GM21529 (cell line): ENCODE data around the gene ASTN2.
"Not testable (repeated sequence)": the region's sequence is repeated elsewhere in the genome, so short reads cannot be mapped to it uniquely, and the experiment has no call there.

Experiments
- ATAC-seq: cut with Tn5 transposase; IDR thresholded peaks from one replicate; pipeline ENCODE4 v1.9.1; 2021; ENCODE audit not compliant: unreplicated experiment

Gene ASTN2

GRCh38 chr9:116935149-116935897 is 479.5 kb downstream of the ASTN2 start:
- peak; percentile 61 for ATAC-seq

DNA sequence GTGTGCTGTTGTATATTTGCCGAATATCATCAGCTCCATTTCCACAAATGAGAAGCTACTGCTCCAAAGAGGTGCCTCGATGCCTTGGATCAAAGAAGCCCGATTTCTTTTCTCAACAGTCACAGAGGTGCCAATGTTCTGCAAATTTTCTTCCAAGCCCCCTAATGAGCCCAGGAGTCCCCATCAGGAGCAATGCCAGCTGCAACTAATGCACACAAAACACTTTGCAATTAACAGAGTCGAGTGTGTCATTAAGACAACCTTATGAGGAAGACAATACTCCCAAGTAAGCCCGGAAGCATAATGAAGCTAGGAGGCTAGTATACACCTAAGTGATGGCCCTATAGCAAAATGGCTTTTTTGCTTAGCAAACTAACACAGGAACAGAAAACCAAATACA is 480.7 kb downstream of the ASTN2 start:
- ATAC-seq, result no peak

DNA sequence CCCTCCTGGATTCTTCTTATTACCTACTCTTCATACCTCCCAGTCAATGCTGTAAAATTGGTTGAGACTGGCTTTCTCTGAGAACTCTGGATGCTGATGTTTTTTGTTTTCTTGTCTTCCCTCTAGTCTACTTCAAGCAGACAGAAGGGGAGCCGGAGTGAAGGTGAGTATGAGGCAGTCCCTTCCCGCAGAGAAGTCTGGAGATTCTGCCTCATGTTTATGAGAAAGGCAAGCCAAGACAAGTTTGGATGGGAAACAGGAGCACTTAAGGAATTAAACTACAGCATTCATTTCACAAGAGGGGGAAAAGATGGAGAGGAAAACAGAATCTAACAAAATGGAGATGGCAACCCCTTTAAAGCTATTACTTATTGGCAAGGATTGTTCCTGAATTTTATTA is 481.6 kb downstream of the ASTN2 start:
- no peak for ATAC-seq

DNA sequence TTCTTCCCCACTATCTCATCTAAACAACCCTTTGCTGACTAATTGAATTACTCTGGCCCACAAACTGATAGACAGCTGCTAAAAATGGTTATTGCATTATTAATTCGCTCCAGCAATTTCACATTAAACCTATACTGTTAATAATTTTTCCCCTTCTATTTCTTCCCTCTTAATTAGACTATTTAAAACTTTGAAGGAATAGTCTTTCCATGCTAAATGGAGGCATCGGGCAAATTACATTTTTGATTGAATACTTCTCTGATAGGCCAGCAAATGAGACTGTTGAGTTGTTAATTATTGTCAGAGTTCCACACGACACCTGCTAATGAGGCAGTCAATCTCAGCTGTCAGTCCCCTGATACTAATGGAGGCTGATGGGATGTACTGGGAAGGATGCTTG is 485.2 kb downstream of the ASTN2 start:
- ATAC-seq, result no peak

DNA sequence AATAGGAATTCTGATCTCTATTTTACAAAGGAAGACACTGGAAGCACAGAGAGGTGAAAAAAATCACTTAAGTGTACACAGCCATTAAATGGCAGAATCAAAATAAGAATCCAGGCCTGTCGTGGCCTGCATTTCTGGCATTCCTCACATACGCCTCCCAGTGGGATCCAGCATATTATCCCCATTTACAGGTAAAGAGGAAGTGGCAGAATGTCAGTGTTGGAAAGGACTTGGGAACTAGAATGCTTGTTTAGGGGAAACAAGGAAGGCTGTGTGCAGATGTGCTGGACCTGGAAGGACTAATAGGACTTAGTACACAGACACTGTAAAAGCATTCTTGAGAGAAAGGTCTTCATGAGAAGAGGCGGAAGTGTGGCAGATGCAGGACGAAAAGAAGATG is 486.0 kb downstream of the ASTN2 start:
- ATAC-seq, result no peak

GRCh38 chr9:116928289-116928688 is 486.6 kb downstream of the ASTN2 start:
- no peak for ATAC-seq

DNA sequence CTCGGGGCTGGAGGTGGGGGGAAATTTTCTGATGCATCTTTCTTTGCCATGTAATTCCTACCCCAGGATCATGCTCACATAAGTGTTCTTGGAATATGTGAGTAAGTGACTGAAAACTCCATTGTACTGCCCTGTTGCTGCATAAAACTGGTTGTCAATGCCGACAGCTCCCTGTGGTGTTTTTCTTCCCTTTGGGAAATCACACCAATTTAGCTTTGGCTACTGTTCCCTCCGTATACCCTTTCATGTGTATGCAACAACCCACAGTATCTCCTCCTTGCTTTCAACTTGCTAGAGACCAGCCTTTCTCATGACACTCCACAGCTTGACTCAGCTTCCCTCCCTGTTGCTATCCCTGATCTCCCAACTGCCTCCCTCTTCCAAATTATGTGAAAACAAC is 487.1 kb downstream of the ASTN2 start:
- no peak for ATAC-seq

DNA sequence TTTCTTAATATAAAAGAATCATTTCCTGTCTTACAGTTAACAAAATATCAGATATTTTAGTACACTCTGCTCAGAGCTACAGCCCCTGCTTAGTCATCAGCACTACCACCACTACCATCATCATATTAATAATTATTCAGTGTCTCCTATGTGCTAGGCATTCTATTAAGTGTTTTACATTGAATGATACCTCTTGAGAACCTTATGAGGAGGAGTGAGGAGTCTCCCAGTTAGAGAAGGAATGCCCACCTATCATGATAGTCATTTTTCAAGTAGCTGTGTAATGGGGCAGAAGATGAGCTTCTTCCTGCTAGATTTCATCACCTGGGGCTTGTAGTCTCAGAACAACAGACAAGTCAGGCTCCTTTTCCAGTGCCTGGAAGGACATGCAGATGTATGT is 489.7 kb downstream of the ASTN2 start:
- no peak for ATAC-seq

GRCh38 chr9:116924462-116925110 is 490.3 kb downstream of the ASTN2 start:
- ATAC-seq, result no peak

DNA sequence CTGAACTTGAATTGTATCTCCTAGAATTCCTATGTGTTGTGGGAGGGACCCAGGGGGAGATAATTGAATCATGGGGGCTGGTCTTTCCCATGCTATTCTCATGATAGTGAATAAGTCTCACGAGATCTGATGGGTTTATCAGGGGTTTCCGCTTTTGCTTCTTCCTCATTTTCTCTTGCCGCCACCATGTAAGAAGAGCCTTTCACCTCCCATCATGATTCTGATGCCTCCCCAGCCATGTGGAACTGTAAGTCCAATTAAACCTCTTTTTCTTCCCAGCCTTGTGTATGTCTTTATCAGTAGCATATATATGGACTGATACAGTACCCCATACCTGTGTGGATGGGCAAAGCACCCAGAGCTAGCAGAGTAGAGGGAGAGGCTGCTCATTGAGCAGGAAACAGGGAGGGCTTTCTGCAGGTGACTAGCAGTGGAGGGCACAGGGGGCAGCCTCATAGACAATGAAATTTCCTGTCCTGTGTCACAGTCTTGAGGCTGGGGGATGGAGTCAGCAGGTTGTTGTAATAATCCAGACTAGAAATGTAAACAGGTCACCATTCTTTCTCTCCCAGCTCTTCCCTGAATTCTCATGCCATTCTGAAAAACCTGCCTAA is 496.9 kb downstream of the ASTN2 start:
- ATAC-seq, result not testable (repeated sequence)

- ATAC-seq, result no peak
These were observed 501.3 kb downstream of the ASTN2 start for GRCh38 chr9:116913536-116913935.

DNA sequence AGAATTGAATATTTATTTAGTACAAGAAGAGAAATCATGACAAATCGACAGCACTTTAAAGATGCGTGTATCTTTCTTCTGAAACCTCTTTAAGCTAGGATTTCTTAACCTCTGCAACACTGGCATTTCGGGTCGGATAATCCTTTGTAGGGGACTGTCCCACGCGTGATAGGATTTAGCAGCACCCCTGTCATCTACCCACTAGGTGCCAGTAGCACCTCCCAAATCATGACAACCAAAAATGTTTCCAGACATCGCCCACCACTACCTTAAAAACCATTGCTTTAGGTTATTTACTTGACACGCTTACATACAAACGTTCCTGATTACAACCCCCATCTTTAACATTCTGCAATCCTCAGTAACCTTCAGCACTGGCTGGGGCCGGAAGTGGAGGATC is 504.7 kb downstream of the ASTN2 start:
- no peak for ATAC-seq

- ATAC-seq, result no peak
These were observed 506.9 kb downstream of the ASTN2 start for GRCh38 chr9:116907989-116908388.

DNA sequence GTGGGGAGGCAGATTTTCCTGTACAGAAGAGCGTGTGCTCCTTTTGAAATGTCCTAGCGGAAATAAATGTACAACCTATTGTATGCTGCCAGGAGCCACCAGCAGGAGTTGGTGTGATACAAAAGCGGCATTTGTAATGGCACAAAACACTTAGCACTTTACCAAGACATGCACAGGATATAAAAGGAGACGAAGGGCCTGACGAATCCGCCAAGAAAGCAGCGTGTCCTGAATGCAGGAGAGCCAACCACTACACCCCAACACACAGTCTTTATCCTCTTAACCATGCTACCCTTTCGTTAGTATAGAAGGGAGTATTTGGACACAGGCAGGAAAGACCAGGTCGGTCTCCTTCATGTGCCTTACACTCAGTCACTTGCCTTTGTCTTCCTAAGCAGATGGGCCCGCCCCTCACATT is 509.7 kb downstream of the ASTN2 start:
- ATAC-seq, result no peak

- ATAC-seq, result no peak
These were observed 510.7 kb downstream of the ASTN2 start for GRCh38 chr9:116904165-116904564.

DNA sequence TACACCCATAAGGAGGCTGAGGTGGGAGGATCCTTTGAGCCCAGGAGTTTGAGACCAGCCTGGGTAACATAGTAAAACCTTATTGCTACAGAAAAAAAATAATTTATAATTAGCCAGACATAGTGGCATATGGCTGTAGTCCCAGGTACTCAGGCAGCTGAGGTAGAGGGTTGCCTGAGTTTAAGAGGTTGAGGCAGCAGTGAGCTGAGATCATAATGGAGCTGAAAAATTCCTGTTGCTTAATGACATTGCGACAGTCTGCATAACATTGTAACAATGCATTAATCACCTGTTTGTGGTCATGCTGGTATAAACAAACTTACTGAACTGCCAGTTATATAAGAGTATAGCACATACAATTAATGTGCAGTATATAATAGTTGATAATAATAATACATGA is 513.6 kb downstream of the ASTN2 start:
- no peak for ATAC-seq

GRCh38 chr9:116900543-116900942 is 514.3 kb downstream of the ASTN2 start:
- no peak for ATAC-seq

- ATAC-seq, result no peak
These were observed 514.9 kb downstream of the ASTN2 start for GRCh38 chr9:116900007-116900367.

- no peak for ATAC-seq
These were observed 515.4 kb downstream of the ASTN2 start for GRCh38 chr9:116899337-116900006.

- ATAC-seq, result not testable (repeated sequence)
These were observed 516.7 kb downstream of the ASTN2 start for GRCh38 chr9:116898131-116898530.

DNA sequence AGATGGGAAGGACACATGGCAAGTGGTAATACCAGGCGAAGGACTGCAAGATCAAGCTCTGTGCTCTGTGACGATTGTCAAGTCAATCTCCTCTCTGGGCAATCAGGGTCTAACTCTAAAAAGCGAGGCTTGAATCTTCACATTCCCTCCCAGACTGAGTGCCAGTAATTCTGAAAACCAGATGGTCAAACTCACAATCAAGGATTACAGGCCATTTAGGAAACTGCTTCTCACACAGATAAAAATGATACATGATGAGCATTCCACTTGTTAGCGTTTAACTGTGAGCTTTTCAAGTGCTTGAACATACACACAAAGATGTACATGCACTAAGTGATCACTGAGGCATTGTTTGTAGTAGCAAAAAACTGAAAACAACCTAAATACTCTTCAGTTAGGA is 517.7 kb downstream of the ASTN2 start:
- no peak for ATAC-seq

- ATAC-seq, result no peak
These were observed 518.9 kb downstream of the ASTN2 start for GRCh38 chr9:116895961-116896360.
